Activated CD8-positive, alpha-beta memory T cell treated with anti-CD3 and anti-CD28 coated beads for 4 hours (primary cell): ENCODE results near the gene TOR1B.
"Not testable (repeated sequence)": the region's sequence is repeated elsewhere in the genome, so short reads cannot be mapped to it uniquely, and the experiment has no call there.

Experiments used
- DNase-seq, 2 donors: peaks; one replicate each; pipeline ENCODE4 v3.0.0-alpha.2; 2020; ENCODE audit warnings: low read depth in 2 of 2

TOR1B gene

DNA sequence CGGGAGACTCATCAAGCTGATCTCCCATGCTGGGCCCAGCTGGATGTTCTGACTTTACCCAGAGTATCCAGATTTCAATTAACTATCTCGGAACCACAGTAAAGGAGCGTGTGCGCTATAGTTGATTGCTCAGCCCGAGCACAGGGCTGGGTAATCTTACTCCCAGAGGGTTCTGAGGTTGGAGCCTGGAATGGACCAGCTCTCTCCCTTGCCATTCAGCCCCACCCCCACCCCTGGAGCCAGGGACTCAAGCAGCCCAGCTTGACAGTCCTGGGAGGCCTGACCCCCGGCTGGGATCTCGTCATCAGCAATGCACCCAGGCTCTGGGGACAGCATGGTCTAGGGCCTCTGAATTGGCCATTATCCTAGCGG, 26.4 kb upstream of the TOR1B start:
- no peak for DNase-seq

DNA sequence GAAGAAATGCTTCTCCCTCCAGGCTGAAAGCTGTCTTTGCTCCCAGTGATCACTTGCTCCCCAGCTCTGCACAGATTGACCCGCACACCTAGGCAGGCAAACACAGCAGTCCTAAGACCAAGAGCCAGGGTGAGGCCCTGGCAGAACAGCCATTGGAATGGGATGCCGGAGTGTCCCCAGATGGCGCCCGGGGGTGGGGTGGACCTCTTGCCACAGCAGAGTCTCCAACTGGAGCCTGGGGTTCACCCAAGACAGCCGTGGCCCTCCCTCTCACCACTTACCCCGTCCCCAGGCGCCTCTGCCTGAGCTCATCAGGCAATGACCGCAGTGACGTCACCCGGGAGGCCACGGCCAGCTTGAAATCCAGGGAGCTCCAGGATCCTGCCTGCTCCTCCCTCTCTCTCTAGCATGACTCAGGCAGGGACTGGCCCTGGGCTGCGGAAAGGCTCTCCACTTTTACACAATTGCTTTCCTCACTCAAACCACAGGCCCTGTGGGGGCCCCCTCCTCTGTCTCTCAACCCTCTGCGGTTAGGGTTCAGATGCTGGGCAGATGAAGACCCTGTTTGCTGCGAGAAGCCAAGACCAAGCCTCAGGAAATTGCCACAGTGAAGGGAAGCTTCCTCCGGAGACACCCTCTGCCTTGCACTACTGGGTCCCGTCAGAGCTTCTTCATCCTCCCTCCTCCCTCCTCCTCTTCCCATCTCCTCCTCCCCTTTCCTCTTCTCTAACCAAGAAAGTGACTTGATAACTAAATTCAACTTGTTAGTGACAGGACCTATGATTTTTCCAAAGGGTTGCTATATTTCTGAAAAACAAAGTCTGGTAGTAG, 25.8 kb upstream of the TOR1B start:
- DNase-seq: peak; percentile 19 to 27

DNA sequence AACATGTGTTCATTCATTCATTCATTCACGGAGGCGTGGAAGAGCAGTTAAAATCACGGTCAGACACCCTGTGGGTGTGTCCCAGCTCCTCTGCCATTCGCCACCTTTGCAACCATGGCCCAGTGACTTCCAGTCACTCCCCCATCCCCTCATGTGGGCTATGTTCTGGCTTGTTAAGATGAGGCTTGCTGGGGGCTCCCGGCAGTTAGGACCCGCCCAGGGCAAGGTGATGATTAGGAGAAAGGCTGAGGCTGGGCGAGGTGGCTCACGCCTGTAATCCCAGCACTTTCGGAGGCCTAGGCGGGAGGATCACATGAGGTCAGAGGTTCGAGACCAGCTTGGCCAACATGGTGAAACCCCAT, 25.2 kb upstream of the TOR1B start:
- no peak for DNase-seq

DNA sequence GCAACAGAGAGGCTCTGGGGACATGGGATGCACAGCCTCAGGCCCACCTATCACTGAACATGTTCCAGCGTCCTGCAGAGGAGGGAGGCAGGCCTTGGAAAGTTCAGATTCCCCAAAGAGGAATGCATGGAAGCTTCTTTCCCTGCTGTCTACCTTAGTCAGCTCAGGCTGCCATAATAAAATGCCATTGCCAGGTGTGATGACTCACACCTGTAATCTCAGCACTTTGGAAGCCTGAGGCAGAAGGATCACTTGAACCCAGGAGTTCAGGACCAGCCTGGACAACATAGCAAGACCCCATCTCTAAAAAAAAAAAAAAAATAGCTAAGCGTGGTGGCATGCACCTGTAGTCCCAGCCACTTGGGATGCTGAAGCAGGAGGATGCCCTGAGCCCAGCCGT, 24.5 kb upstream of the TOR1B start:
- DNase-seq: no peak

DNA sequence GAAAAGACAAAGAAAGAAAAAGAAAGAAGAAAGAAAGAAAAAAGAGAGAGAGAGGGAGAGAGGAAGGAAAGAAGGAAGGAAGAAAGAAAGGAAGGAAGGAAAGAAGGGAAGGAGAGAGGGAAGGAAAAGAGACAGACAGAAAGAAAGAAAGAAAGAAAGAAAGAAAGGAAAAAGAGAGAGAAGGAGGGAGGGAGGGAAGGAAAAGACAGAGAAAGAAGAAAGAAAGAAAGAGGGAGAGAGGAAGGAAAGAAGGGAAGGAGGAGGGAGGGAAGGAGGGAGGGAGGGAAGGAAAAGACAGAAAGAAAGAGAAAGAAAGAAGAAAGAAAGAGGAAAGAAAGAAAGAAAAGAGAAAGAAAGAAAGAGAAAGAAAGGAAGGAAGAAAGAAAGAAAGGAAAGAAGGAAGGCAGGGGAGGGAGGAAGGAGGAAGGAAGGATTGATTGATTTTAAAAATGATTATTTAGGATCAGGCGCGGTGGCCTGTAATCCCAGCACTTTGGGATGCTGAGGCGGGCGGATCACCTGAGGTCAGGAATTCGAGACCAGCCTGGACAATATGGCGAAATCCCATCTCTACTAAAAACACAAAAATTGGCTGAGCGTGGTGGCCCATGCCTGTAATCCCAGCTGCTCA, 23.3 kb upstream of the TOR1B start:
- DNase-seq: no peak

DNA sequence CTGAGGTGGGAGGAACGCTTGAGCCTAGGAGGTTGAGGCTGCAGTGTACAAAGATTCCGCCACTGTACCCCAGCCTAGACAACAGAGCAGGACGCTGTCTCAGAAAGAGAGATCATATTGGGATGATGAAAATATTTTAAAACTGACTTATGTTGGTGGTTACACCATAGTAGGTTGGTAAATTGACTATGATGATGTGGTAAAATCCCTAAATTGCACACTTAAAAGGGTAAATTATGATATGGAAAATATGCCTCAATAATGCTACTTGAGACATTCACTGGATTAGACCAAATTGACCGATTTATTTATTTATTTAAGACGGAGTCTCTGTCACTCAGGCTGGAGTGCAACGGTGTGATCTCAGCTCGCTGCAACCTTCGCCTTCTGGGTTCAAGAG, 21.9 kb upstream of the TOR1B start:
- no peak for DNase-seq

DNA sequence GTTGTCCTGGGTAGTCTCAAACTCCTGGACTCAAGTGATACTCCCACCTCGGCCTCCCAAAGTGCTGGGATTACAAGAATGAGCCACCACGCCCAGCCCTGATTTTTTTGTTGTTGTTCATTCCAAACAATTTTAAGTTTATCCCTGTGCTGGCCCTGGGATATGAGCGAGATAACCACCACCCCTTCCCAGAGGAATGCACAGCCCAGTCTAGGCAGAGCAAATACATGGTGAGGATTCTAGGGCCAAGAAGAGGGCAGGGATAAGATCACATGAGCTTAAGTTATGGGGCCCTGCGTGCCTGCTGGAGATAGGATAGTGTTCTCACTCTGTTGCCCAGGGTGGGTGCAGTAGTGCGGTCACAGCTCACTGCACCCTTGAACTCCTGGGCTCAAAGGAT, 21.0 kb upstream of the TOR1B start:
- no peak for DNase-seq

DNA sequence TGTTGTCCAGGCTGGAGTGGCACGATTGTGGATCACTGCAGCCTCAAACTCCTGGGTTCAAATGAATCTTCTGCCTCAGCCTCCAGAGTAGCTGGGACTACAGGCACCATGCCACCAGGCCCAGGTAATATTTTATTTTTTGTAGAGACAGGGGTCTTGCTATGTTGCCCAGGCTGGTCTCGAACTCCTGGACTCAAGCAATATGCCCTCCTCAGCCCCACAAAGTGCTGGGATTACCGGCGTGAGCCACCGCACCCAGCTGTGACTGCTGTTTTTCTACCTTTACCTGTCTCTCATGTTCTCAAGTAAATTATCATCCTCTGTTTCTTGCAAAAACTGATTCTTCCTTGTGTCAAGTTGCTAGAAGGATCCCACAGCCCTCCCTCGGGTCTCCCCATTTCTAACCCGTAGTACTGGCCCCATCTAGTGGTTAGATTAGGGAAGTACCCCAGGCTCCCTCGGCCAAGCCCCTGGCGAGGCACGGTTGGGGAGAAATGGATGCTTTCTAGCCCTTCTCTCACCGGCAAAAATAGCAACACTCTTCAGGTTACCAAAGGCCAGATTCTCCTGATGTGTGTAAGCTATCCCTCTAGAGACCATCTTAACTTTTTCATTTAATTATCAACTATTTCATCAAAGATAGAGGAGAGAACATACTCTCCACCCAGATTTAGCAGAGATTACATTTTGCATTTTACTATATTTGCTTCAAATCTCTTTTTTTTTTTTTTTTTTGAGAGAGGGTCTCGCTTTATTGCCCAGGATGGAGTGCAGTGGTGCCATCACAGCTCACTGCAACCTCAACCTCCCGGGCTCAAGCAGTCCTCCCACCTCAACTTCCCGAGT, 19.2 kb upstream of the TOR1B start:
- DNase-seq: peak; percentile 51 to 54

DNA sequence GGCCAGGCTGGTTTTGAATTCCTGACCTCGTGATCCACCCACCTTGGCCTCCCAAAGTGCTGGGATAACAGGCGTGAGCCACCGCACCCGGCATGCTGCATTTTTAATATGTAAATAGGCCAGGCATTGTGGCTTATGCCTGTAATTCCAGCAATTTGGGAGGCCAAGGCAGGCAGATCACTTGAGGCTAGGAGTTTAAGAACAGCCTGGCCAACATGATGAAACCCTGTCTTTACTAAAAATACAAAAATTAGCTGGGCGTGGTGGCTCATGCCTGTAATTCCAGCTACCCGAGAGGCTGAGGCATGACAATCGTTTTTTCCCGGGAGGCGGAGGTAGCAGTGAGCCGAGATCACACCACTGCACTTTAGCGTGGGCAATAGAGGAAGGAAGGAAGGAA, 18.0 kb upstream of the TOR1B start:
- not testable (repeated sequence) for DNase-seq

DNA sequence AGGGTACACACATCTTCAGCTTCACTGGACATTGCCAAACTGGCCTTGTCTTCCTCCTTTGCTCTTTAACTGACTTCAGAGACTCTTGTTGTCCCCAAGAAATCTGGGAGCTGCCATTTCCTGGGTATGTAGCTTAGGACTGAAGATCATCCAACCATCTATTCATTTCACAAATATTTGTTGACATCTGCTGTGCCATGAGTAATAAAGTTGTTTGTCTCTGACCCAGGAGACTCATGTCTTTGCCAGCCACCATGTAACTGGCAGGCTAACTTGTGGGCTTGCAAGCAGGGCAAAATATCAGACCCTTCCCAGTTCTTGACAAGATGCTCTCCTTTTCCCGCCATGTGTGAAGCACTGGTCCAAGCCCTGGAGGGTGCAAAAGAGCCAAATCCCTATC, 17.1 kb upstream of the TOR1B start:
- no peak for DNase-seq

DNA sequence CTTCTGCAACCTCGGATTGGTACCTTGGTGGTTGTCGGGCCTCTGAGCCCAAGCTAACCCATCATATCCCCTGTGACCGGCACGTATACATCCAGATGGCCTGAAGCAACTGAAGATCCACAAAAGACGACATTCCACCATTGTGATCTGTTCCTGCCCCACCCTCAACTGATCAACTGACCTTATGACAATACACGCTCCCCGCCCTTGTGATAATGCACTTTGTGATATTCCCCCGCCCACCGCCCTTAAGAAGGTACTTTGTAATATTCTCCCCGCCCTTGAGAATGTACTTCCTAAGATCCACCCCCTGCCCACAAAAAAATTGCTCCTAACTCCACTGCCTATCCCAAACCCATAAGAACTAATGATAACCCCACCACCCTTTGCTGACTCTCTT, 16.5 kb upstream of the TOR1B start:
- no peak for DNase-seq

DNA sequence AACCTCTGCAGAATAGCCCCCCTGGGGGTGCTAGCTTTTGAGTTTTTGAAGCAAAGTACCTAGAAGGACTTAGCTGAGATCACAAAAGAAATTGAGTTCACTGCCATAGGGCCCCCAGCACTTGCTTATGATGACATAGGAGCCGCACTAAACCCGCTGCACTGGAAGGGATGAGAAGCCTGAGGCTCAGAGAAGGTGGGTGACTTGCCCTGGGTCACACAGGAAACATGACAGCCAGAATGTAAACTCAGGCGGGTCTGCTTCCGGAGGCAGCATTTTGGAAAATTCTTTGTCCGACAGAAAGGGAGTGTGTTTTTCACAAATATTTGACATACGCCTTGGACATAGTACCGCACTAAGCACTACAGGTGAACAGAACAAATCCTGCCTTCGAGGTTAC, 8.4 kb upstream of the TOR1B start:
- no peak for DNase-seq

DNA sequence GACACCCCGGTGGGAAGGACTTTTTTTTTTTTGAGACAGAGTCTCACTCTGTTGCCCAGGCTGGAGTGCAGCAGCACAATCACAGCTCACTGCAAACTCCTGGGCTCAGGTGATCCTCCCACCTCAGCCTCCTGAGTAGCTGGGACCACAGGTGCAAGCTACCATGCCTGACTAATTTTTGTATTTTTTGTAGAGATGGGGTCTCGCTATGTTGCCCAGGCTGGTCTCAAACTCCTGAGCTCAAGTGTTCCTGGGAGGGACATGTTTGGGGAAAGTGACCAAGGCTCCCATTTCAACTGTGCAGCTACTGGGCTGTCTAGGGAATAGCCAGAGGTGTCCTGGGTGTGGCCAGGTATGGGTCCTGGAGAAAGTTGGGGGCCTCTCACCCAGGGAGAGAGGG, 7.0 kb upstream of the TOR1B start:
- DNase-seq: not testable (repeated sequence)

DNA sequence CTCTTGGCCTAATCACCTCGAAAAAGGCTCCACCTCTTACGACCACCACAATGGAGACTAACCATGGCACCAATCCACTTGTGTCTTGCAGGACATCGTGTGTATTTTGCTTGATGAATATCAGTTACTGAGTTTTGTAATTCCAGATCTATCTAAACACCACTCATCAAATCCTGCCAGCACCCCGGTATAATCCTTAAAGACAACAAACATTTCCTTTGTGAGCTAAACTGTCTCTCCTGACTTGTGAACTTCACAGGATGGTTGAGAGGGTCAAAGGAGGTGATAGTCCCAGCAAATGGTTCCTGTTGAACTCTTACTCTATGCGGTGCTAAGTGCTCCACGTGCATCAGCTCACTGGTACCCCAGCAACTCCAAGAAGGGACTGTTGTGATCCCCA, 4.0 kb upstream of the TOR1B start:
- DNase-seq: no peak

DNA sequence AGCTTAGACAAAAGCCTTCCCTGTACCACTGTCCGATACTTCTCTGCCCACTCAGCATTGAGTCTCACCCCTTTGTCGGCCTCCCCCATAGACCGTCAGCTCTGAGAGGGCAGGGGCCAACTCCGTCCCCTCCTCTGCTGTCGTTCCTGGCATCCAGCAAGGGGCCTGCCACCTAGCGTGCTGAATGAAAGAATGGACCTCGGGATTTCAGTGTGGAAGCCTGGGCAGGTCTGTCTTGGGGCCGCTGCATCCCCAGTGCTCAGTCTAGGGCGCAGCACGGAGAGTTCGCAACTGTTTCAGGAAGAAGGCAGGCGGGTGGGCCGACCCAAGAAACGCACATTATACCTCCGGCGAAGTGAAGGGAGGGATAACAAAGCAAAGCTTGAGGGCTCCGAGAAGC, 1.5 kb upstream of the TOR1B start:
- no peak for DNase-seq

DNA sequence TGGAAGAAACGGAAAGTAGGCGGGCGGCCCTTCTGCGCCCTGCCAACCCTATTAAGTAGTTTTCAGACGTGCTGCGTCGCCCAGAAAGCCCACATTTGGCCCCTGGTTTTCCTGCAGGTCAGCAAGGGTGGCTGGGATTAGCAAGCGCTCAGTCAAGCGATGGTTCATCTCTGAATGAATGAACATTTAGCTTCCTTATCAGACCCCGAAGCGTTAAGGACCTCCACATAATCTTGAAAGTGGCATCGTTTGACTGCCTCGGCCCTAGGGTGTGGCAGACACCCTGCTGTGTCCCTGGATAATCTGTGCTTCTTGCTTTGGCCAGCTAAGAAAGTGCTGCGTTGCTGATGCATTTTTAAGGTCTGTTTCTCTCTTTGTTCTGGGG, 684 bp downstream of the TOR1B start:
- DNase-seq: no peak

DNA sequence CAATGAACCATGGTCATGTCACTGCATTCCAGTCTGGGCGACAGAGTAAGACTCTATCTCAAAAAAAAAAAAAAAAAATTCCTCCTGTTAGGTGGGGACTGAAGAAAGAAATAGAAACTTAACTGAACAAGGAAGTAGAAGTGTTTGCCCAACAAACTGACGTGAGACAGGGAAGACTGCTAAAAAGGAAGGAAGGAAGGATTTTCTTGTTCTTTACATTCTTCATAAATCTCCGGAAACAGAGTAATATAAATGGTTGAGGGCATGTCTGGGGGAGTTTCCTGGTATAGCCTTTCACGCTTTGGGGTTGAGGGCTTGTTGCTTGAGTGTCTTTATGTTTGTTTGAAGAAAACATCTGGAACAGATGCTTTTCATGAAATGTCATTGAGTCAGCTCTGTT, 3.1 kb downstream of the TOR1B start:
- DNase-seq: no peak

DNA sequence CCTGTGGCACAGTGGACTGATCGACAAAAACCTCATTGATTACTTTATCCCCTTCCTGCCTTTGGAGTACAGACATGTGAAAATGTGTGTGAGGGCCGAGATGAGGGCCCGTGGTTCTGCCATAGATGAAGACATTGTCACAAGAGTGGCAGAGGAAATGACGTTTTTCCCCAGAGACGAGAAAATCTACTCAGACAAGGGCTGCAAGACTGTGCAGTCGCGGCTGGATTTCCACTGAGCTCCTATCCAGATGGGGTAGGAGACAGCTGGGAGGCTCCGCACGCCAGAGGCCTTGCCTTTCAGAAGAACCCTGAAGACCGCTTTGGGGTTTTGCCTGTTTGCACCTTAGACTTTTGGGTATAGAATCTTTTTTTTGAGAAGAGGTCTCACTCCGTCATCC, 6.4 kb downstream of the TOR1B start:
- no peak for DNase-seq

DNA sequence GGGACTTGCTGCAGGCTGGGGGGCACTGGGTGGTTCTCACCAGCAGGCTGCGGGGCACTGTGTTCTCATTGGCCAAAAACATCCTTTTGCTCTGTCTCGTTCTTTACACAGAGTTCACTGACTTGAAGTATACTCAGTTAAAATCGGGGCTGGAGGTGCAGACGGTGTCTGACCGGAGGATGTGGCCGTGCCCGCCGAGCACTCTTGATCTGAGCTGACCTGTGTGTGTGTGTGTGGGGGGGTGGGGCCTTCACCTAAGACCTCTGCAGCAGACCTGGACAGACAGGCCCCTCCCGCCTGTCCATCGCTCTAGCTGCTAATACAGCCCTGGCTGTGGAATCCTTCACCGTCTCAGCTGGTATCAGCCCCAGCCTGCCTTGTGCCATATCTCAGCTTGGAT, 7.1 kb downstream of the TOR1B start:
- no peak for DNase-seq

DNA sequence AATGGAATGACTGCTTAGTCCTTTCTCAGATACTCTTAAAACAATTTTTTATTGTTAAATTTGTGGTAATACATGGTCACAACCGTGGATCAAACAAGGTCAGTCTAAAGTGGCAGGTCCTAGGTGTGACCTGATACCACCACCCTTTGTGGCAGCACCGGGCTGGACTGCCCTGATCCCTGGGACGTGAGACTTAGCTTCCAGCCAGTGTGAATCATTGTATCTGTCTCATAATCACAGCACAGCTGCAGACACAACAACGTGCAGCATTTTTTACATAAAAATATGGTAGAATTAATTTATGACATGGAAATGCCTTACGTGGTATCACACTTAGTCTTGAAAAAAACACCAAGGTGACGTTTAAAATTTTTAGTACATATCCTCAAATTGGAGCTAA, 7.8 kb downstream of the TOR1B start:
- no peak for DNase-seq

DNA sequence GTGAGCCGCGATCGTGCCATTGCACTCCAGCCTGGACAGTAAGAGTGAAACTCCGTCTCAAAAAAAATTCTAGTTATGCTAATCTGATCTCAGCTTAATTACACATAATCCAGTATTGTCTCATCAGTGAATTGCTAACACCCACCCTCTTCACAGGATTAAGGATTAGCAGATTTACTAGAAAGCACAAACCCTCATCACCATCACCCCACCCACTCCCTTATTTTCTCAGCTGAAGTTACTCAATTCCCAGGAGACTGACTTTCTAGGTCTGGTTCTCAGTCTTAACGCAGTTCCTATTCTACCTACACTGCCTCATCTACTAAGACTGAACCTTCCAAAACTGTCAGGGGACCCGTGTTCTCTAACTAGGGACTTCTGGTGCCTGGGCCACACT, 9.0 kb downstream of the TOR1B start:
- DNase-seq: no peak

DNA sequence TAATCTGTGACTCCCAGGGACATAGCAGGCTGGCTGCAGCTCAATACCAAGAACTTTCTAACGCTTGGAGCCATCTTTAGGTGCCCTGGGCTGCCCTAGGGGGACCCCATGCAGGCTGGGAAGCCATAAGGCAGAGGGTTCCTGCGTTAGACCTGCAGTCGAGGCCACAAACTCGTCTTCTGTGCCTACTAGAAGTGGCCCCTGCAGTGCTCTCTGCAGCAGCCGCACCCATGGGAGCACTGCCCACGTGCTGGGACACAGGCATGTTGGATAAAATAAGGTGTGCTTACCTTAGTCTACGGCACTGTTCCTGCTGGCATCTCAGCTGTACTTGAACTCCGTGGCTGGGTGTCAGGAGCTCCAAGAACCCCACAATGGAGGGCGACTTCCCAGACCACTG, 9.4 kb downstream of the TOR1B start:
- DNase-seq: no peak

DNA sequence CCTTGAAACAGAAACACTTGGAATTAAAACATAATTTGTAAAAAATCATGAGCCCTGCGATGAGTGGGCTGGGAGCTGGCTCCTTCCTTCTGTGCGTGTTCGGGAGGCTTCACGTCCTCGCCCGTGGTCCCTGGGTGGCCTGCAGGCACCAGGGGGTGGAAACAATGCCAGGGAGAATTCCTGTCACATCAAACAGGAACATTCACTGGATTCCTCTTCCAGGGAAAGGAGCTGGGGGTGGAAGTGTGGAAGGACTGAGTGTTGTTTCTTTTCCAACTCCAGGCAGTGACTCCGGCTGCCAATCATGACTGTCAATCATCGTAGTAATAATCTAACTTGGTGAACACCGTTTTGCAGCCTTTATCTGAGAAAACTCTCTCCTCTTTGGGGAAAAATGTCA, 10.7 kb downstream of the TOR1B start:
- DNase-seq: no peak
